Measurements from ENCODE around the gene TDRD1.

DNA sequence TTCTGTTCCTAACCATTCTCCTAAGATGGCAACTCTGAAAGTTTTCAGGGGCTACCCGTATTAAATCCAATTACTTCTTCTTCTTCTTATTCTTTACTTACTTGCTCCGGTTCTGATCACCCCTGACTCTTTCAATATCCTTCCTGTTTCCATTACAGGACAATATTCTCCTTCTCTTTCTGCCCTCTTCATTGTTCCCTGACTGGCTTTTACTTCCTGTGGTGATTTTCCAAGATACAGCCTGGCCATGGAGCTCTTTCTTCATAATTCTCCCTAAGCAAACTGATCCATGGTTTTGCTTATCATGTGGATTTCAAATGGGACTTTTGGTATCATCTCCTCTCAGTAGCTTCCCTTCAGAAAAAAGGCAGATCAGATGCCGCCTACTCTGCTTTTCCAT is 40.6 kb upstream of the TDRD1 start:
- no peak for TF ChIP-seq POLR2A (IDR thresholded peaks at IDR 0.05)
- TF ChIP-seq, protein P1, sequence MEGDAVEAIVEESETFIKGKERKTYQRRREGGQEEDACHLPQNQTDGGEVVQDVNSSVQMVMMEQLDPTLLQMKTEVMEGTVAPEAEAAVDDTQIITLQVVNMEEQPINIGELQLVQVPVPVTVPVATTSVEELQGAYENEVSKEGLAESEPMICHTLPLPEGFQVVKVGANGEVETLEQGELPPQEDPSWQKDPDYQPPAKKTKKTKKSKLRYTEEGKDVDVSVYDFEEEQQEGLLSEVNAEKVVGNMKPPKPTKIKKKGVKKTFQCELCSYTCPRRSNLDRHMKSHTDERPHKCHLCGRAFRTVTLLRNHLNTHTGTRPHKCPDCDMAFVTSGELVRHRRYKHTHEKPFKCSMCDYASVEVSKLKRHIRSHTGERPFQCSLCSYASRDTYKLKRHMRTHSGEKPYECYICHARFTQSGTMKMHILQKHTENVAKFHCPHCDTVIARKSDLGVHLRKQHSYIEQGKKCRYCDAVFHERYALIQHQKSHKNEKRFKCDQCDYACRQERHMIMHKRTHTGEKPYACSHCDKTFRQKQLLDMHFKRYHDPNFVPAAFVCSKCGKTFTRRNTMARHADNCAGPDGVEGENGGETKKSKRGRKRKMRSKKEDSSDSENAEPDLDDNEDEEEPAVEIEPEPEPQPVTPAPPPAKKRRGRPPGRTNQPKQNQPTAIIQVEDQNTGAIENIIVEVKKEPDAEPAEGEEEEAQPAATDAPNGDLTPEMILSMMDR (IDR thresholded peaks at IDR 0.05): no peak

All from body of pancreas (tissue), 4 donors.